Hepatic stellate cell (primary cell): ENCODE measurements around the gene IL1RAPL1.

ENCODE experiments used
- DNase-seq: peaks from one replicate; pipeline ENCODE4 v3.0.0; 2011; ENCODE audit warnings: low spot score

The IL1RAPL1 gene

GRCh38 chrX:28586981-28587551 lies at the start of gene IL1RAPL1:
TSS of gene IL1RAPL1 (plus strand) at chrX:28587446.
- peak; percentile 28 for DNase-seq

GRCh38 chrX:28542791-28543190 lies 44.5 kb upstream of the IL1RAPL1 start:
- DNase-seq, result no peak

GRCh38 chrX:28549838-28550237 lies 37.4 kb upstream of the IL1RAPL1 start:
- DNase-seq, result no peak

- no peak for DNase-seq
These were observed 36.8 kb upstream of the IL1RAPL1 start for GRCh38 chrX:28550331-28550872.

GRCh38 chrX:28552322-28552721 lies 34.9 kb upstream of the IL1RAPL1 start:
- DNase-seq, result no peak

- no peak for DNase-seq
These were observed 34.1 kb upstream of the IL1RAPL1 start for GRCh38 chrX:28552882-28553829.

- no peak for DNase-seq
These were observed 11.1 kb upstream of the IL1RAPL1 start for GRCh38 chrX:28576117-28576516.

GRCh38 chrX:28581522-28581921 lies 5.7 kb upstream of the IL1RAPL1 start:
- DNase-seq, result no peak

- no peak for DNase-seq
These were observed 4.7 kb upstream of the IL1RAPL1 start for GRCh38 chrX:28582511-28582910.

- no peak for DNase-seq
These were observed 3.2 kb upstream of the IL1RAPL1 start for GRCh38 chrX:28584025-28584424.

GRCh38 chrX:28585767-28586166 lies 1.5 kb upstream of the IL1RAPL1 start:
- no peak for DNase-seq

GRCh38 chrX:28586286-28586685 lies 960 bp upstream of the IL1RAPL1 start:
- DNase-seq, result peak; percentile 12

- DNase-seq, result no peak
These were observed 1.8 kb downstream of the IL1RAPL1 start for GRCh38 chrX:28589046-28589445.

- no peak for DNase-seq
These were observed 3.1 kb downstream of the IL1RAPL1 start for GRCh38 chrX:28590396-28590795.

GRCh38 chrX:28591542-28591941 lies 4.3 kb downstream of the IL1RAPL1 start:
- no peak for DNase-seq

GRCh38 chrX:28595346-28595745 lies 8.1 kb downstream of the IL1RAPL1 start:
- no peak for DNase-seq

GRCh38 chrX:28599957-28600356 lies 12.7 kb downstream of the IL1RAPL1 start:
- DNase-seq, result no peak

- DNase-seq, result no peak
These were observed 21.8 kb downstream of the IL1RAPL1 start for GRCh38 chrX:28609003-28609402.

GRCh38 chrX:28609917-28610613 lies 22.8 kb downstream of the IL1RAPL1 start:
- no peak for DNase-seq

GRCh38 chrX:28610746-28611145 lies 23.5 kb downstream of the IL1RAPL1 start:
- no peak for DNase-seq

- DNase-seq, result no peak
These were observed 26.3 kb downstream of the IL1RAPL1 start for GRCh38 chrX:28613558-28613957.

GRCh38 chrX:28625223-28625622 lies 38.0 kb downstream of the IL1RAPL1 start:
- DNase-seq, result no peak

GRCh38 chrX:28626515-28626914 lies 39.3 kb downstream of the IL1RAPL1 start:
- no peak for DNase-seq
